ENCODE results near the gene KRT24.
A peak's percentile ranks its signal among the peaks of the same experiment; 100 is the strongest.

The KRT24 gene

GRCh38 chr17:40687106-40687505 is 16.4 kb downstream of the KRT24 start:
- DNase-seq: no peak

- peak; percentile 12 for DNase-seq
Observed at GRCh38 chr17:40686192-40686591, 17.4 kb downstream of the KRT24 start.

GRCh38 chr17:40680998-40681397 is 22.6 kb downstream of the KRT24 start:
- no peak for DNase-seq

GRCh38 chr17:40679523-40679907 is 24.0 kb downstream of the KRT24 start:
- no peak for DNase-seq

- DNase-seq: no peak
Observed at GRCh38 chr17:40678902-40679522, 24.5 kb downstream of the KRT24 start.

- no peak for DNase-seq
Observed at GRCh38 chr17:40675905-40676304, 27.6 kb downstream of the KRT24 start.

- DNase-seq: no peak
Observed at GRCh38 chr17:40672654-40673053, 30.9 kb downstream of the KRT24 start.

GRCh38 chr17:40671282-40671681 is 32.3 kb downstream of the KRT24 start:
- DNase-seq: no peak

- no peak for DNase-seq
Observed at GRCh38 chr17:40666331-40666730, 37.2 kb downstream of the KRT24 start.

- peak; percentile 47 for DNase-seq
Observed at GRCh38 chr17:40664582-40665333, 38.8 kb downstream of the KRT24 start, which contains the start of gene KRT222. TSS of gene KRT222 (minus strand) at chr17:40665177. CDS start at chr17:40665099, 78 bp downstream.

- no peak for DNase-seq
Observed at GRCh38 chr17:40663252-40663651, 40.3 kb downstream of the KRT24 start.

- DNase-seq: no peak
Observed at GRCh38 chr17:40659911-40660310, 43.6 kb downstream of the KRT24 start.

GRCh38 chr17:40658396-40658795 is 45.2 kb downstream of the KRT24 start:
- no peak for DNase-seq

- no peak for DNase-seq
Observed at GRCh38 chr17:40651939-40652338, 51.6 kb downstream of the KRT24 start.

GRCh38 chr17:40648384-40648968 is 55.1 kb downstream of the KRT24 start:
- DNase-seq: no peak

Measured in eye (tissue), 1 donor.